CD4-positive, alpha-beta T cell treated with Interleukin-10 for 1 hour (primary cell): ENCODE results near the gene WDR81.

Source experiments
- DNase-seq: peaks from one replicate; pipeline ENCODE4 v3.0.0-alpha.2; 2020

Gene WDR81

DNA sequence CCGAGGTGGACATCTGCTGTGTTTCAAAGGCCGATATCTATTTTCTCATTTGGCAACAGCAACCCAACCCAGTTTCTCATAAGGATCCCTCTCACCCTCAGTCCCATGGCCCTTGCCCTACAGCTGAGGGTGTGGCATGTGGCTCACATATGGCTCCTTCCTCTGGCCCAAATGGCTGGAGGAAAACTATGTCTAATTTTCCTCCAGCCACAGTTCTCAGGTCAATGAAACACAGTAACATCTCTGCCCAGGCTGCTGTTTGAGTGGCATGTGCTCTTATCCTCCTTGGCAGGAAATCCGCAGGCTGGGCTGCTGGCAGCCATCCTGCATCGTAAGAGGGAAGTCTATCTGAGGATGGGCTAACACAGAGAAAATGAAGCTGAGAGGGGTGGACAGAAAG, 61.4 kb downstream of the WDR81 start:
- DNase-seq, result no peak

- DNase-seq, result no peak
Observed at GRCh38 chr17:1786708-1787107, 62.2 kb downstream of the WDR81 start.

GRCh38 chr17:1787301-1787902, 62.9 kb downstream of the WDR81 start:
- no peak for DNase-seq
